ENCODE data around the gene STRA6. TPM values are rescaled to one million over a fixed set of nuclear protein-coding genes. Genes with fewer than 3 reads are reported as not detected.

The STRA6 gene
- total and polyA plus RNA-seq, 2 of the 8 experiments (the other 6 are each of a cell fraction or from before 2014, with no cell fraction given), result 9.3 to 14.5 TPM

GRCh38 chr15:74200871-74201419 lies 1.6 kb downstream of the STRA6 start:
- Histone ChIP-seq H3K23ac (ENCODE audit: insufficient read length) (no peak overlapping the region), H4K8ac (ENCODE audit: extremely low read depth, insufficient read depth, low read length) (peak overlapping the region; percentile 36), H3K4ac (replicated peaks; ENCODE audit: insufficient read length, low read depth, low read length) (peak overlapping the region; percentile 23), H3K9ac (replicated peaks in 1 of 4; ENCODE audit: extremely low read depth in 1 of 4, low read depth in 3 of 4, low read length in 3 of 4) (no peak overlapping the region), H4K5ac (ENCODE audit: insufficient read length, low read depth, low read length) (no peak overlapping the region), H2BK15ac (ENCODE audit: low read length) (peak overlapping the region; percentile 88; the same call in 1 of the 2 replicates), H3K4me2 (ENCODE audit: insufficient read depth in 1 of 2, low read depth in 2 of 2, low read length in 2 of 2) (peak overlapping the region; percentile 77 to 91), H3K23me2 (ENCODE audit: low read depth, low read length) (peaks cover 4% of the 10 kb centered on the region; the same call in 1 of the 2 replicates), H4K20me1 (replicated peaks in 1 of 2; ENCODE audit: control insufficient read depth in 1 of 2, insufficient read depth in 2 of 2, low read length in 2 of 2) (no peaks in the 10 kb centered on the region), H3K27ac (ENCODE audit: low read depth, low read length) (no peak overlapping the region), H3K36me3 (ENCODE audit: control insufficient read depth in 2 of 4, insufficient read depth in 4 of 4, low read length in 3 of 4) (no peaks in the 10 kb centered on the region), H3K79me2 (ENCODE audit: control insufficient read depth in 1 of 2, insufficient read depth in 2 of 2, low read length in 2 of 2) (0 out of 4 replicates have a peak, but pooled peaks cover 0 to 4% of the 10 kb centered on the region in 2 experiments), H2BK5ac (ENCODE audit: low read depth, low read length) (peak overlapping the region; percentile 37; the same call in 1 of the 2 replicates), H2BK120ac (replicated peaks; ENCODE audit: low read depth, low read length) (peak overlapping the region; percentile 67), H3K4me1 (replicated peaks in 1 of 4; ENCODE audit: control insufficient read depth in 3 of 4, insufficient read depth in 4 of 4, low read length in 3 of 4) (peaks cover 0 to 49% (median 33%) of the 10 kb centered on the region in 4 experiments; a peak in 6 of 7 replicates), H2AFZ (ENCODE audit: low read length) (no peak overlapping the region), H3K9me3 (ENCODE audit: insufficient read depth in 2 of 2, low read depth in 1 of 2, low read length in 1 of 2) (no peaks in the 10 kb centered on the region), H2BK20ac (ENCODE audit: low read length) (peak overlapping the region; percentile 95), H2BK12ac (ENCODE audit: low read depth, low read length) (0 out of 2 replicates have a peak overlapping the region, but pooled peaks have one; percentile 62), H4K91ac (replicated peaks; ENCODE audit: insufficient read length, low read length) (peak overlapping the region; percentile 59), H3K79me1 (ENCODE audit: low read depth, low read length) (peaks cover 3% of the 10 kb centered on the region; the same call in 1 of the 2 replicates), H2AK5ac (ENCODE audit: low read depth, low read length) (peak overlapping the region; percentile 94; the same call in 1 of the 2 replicates), H3K56ac (replicated peaks; ENCODE audit: insufficient read length, low read depth, low read length) (no peak overlapping the region), H3K4me3 (ENCODE audit: extremely low read depth in 1 of 4, insufficient read depth in 2 of 4, low read depth in 3 of 4, low read length in 4 of 4) (peak overlapping the region in 1 of 4 experiments; percentile 4; a peak in 1 of 8 replicates), H3K18ac (ENCODE audit: extremely low read depth, low read length) (peak overlapping the region; percentile 81; the same call in 1 of the 2 replicates), H3K14ac (ENCODE audit: insufficient read length) (no peak overlapping the region), H3K27me3 (replicated peaks in 1 of 4; ENCODE audit: control insufficient read depth in 3 of 4, extremely low read depth in 1 of 4, insufficient read depth in 3 of 4, low read length in 3 of 4) (peaks cover 0 to 7% (median 4%) of the 10 kb centered on the region in 4 experiments; a peak in 2 of 7 replicates)
- FAIRE-seq (no peak), DNase-seq (ENCODE audit: low read depth in 1 of 2, low spot score in 2 of 2) (no peak)
- ChIA-PET POLR2A (ENCODE audit: partially characterized antibody) (interaction anchor here (1.2 to 7.3 kb wide), 5 partner anchors 12 to 115 kb away, joined by 3 to 76 read pairs (median 44); no protein-coding TSS in a partner anchor), CTCF (ENCODE audit: partially characterized antibody) (interaction anchor here (1.0 to 6.1 kb wide), 18 partner anchors 8 to 121 kb away, joined by 3 to 38 read pairs (median 6); partner anchors contain the start of genes ISLR and ISLR2)
- 71% methylated on average over 7 of the region's 8 CpGs; no CpG with 5 or more reads in 1 of the 2 experiments for WGBS, 2 experiments (ENCODE audit: extremely low coverage in 1 of 2, insufficient coverage in 1 of 2, insufficient read length in 1 of 2, insufficient replicate concordance in 2 of 2, low coverage in 1 of 2, low lambda C conversion rate in 2 of 2, missing lambda C conversion rate in 1 of 2)
- TF ChIP-seq TBP (IDR thresholded peaks at IDR 0.05; ENCODE audit: low read depth, low read length) (no peak), SP4 (IDR thresholded peaks at IDR 0.05; ENCODE audit: low read length) (no peak), TAF1 (IDR thresholded peaks at IDR 0.05; ENCODE audit: low read depth, low read length) (no peak), NRF1 (IDR thresholded peaks at IDR 0.05; ENCODE audit: low read depth, low read length) (no peak)
- TF ChIP-seq, protein P1, sequence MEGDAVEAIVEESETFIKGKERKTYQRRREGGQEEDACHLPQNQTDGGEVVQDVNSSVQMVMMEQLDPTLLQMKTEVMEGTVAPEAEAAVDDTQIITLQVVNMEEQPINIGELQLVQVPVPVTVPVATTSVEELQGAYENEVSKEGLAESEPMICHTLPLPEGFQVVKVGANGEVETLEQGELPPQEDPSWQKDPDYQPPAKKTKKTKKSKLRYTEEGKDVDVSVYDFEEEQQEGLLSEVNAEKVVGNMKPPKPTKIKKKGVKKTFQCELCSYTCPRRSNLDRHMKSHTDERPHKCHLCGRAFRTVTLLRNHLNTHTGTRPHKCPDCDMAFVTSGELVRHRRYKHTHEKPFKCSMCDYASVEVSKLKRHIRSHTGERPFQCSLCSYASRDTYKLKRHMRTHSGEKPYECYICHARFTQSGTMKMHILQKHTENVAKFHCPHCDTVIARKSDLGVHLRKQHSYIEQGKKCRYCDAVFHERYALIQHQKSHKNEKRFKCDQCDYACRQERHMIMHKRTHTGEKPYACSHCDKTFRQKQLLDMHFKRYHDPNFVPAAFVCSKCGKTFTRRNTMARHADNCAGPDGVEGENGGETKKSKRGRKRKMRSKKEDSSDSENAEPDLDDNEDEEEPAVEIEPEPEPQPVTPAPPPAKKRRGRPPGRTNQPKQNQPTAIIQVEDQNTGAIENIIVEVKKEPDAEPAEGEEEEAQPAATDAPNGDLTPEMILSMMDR (IDR thresholded peaks at IDR 0.05; ENCODE audit: control extremely low read depth in 1 of 3, insufficient read depth in 1 of 3, low read depth in 1 of 3, low read length in 3 of 3), result no peak

Data from H1 (cell line).